Testis (tissue), 3 donors: ENCODE results near the gene KCNB1. TPM values are rescaled to one million over a fixed set of nuclear protein-coding genes. Genes with fewer than 3 reads are reported as not detected.
"Not testable (repeated sequence)": the region's sequence is repeated elsewhere in the genome, so short reads cannot be mapped to it uniquely, and the experiment has no call there.

Experiments used
- DNase-seq: peaks from one replicate; pipeline ENCODE4 v3.0.0-alpha.2; 2019
- H3K27ac ChIP-seq, 2 donors: fragments of 200-600 bp; sonication (generic); one replicate each; pipeline ENCODE4 v1.5.1; 2019
- H3K27me3 ChIP-seq: fragments of 200-600 bp; sonication (generic); one replicate; pipeline ENCODE4 v1.5.1; 2019
- H3K36me3 ChIP-seq: fragments of 200-600 bp; sonication (generic); one replicate; pipeline ENCODE4 v1.5.1; 2017; ENCODE audit warnings: low read depth; ENCODE audit errors: missing control alignments
- H3K4me1 ChIP-seq: fragments of 200-600 bp; sonication (generic); one replicate; pipeline ENCODE4 v1.5.1; 2019
- H3K4me3 ChIP-seq, 2 donors: fragments of 200-600 bp; sonication (generic); one replicate each; pipeline ENCODE4 v1.5.1; 2017 to 2019
- H3K9me3 ChIP-seq: fragments of 200-600 bp; sonication (generic); one replicate; pipeline ENCODE4 v1.5.1; 2017
- POLR2A ChIP-seq: fragments of 450-650 bp; IDR thresholded peaks from one replicate; pipeline ENCODE4 v1.6.1; 2017; ENCODE audit warnings: antibody characterized with exemption, mild to moderate bottlenecking, moderate library complexity
- WGBS, 2 donors: methylation state at CpG; one replicate each; pipeline ENCODE4 v1.1.5; 2018; 5-methylcytosine and 5-hydroxymethylcytosine counted together
- intact Hi-C: fragments of 100-400 bp; cut with DNase I; formaldehyde crosslinking; loops from one replicate; pipeline ENCODE4 v1.15.1; 2023; ENCODE audit warnings: low total_unique reads
- polyA plus RNA-seq: library from polyadenylated mRNA; stranded (reverse); fragments of 350-450 nt; fragmentation: Illumina TruSeq; extraction: RNeasy Lipid Tissue Mini Kit (QIAGEN cat#74804); gene quantifications from one replicate; pipeline ENCODE4 v1.2.3, GENCODE V29; 2014; ENCODE audit warnings: low read depth, low replicate concordance; ENCODE audit not compliant: insufficient read depth
- total RNA-seq, 2 donors: library from RNA; depleted of rRNA; stranded (reverse); fragments of >200 nt; gene quantifications; one replicate each; pipeline ENCODE4 v1.2.3, GENCODE V29; 2016
- TF ChIP-seq, protein P1 (sequence below), 3 experiments: fragments of 450-650 bp in 2 of 3; fragments of 200-600 bp in 1 of 3; sonication (generic) in 1 of 3; IDR thresholded peaks; one replicate each; pipeline ENCODE4 v1.5.1; 2016 to 2019; ENCODE audit warnings: antibody characterized with exemption in 3 of 3, mild to moderate bottlenecking in 2 of 3, moderate library complexity in 1 of 3

The KCNB1 gene
- total and polyA plus RNA-seq, 3 donors from 2014 or later, result 1.5 to 4.6 (median 2.3) TPM

DNA sequence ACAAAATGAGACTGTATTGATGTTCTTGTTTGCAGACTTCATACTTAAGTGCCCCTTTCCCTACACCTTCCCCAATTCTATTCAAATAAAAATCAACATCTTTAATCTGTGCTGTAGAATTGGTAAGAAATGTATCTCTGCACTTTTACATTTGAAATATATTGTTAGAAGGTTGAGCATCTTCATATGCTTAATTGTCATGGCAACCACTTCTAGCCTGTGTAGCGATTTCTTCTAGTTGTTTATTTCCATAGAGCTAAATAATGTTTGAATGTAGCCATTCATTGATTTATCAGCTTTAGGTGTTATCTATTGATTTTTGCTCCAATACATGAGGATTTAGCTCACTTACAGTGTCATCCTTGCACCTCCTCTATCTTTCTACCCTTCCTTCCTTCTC is 166.9 kb downstream of the KCNB1 start:
- no peaks in the 10 kb centered on the region for H3K36me3 ChIP-seq
- WGBS, 2 donors, result 84 to 86% methylated on average over 1 of the region's 1 CpG
- TF ChIP-seq, protein P1, sequence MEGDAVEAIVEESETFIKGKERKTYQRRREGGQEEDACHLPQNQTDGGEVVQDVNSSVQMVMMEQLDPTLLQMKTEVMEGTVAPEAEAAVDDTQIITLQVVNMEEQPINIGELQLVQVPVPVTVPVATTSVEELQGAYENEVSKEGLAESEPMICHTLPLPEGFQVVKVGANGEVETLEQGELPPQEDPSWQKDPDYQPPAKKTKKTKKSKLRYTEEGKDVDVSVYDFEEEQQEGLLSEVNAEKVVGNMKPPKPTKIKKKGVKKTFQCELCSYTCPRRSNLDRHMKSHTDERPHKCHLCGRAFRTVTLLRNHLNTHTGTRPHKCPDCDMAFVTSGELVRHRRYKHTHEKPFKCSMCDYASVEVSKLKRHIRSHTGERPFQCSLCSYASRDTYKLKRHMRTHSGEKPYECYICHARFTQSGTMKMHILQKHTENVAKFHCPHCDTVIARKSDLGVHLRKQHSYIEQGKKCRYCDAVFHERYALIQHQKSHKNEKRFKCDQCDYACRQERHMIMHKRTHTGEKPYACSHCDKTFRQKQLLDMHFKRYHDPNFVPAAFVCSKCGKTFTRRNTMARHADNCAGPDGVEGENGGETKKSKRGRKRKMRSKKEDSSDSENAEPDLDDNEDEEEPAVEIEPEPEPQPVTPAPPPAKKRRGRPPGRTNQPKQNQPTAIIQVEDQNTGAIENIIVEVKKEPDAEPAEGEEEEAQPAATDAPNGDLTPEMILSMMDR (IDR thresholded peaks at IDR 0.05), result no peak
- TF ChIP-seq POLR2A, result no peak
- no peaks in the 10 kb centered on the region for H3K9me3 ChIP-seq
- no peak overlapping the region for H3K4me3 ChIP-seq
- DNase-seq, result no peak
- H3K27ac ChIP-seq, result no peak overlapping the region
- intact Hi-C loops, result no loop called here
- peaks cover 6% of the 10 kb centered on the region for H3K4me1 ChIP-seq
- H3K27me3 ChIP-seq, result no peaks in the 10 kb centered on the region

DNA sequence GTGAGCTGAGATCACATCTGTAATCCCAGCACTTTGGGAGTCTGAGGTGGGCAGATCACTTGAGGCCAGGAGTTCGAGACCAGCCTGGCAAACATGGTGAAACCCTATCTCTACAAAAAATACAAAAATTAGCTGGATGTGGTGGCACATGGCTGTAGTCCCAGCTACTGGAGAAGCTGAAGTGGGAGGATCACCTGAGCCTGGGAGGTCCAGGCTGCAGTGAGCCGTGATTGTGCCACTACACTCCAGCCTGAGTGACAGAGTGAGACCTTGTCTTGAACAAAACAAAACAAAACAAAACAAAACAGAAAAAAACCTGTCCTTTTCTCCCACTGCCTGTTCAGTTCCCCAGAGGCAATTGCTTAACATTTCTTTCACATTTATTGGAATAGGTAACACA is 168.4 kb downstream of the KCNB1 start:
- H3K27ac ChIP-seq, H3K4me3 ChIP-seq, H3K36me3 ChIP-seq, H3K27me3 ChIP-seq, intact Hi-C loops, DNase-seq, H3K9me3 ChIP-seq, H3K4me1 ChIP-seq: not testable (repeated sequence)
- 70 to 73% methylated on average over 2 of the region's 2 CpGs for WGBS, 2 donors

Other genes with a start within 250 kb of the KCNB1 start
- 10 to 100 TPM; 31.6 to 37.2 TPM for gene ZNFX1, start 204.6 kb downstream of the KCNB1 start, total RNA-seq
- gene ZNFX1, start 204.6 kb downstream of the KCNB1 start, polyA plus RNA-seq, result 39.9 TPM
- gene PTGIS, start 85.5 kb upstream of the KCNB1 start, total RNA-seq, result 10 to 100 TPM; 12.2 to 13.0 TPM
- gene PTGIS, start 85.5 kb upstream of the KCNB1 start, polyA plus RNA-seq, result 30.3 TPM
- 10 to 100 TPM; 63.4 to 69.7 TPM for gene B4GALT5, start 231.2 kb upstream of the KCNB1 start, total RNA-seq
- gene B4GALT5, start 231.2 kb upstream of the KCNB1 start, polyA plus RNA-seq, result 56.9 TPM